Peyer's patch (tissue), 4 donors: ENCODE measurements around the gene TNFAIP1.
"Not testable (repeated sequence)": the region's sequence is repeated elsewhere in the genome, so short reads cannot be mapped to it uniquely, and the experiment has no call there.

Experiments
- CTCF ChIP-seq, 6 experiments: fragments of 450-650 bp in 4 of 6; fragments of 200-600 bp in 2 of 6; sonication (generic) in 1 of 6; IDR thresholded peaks; one replicate each; pipeline ENCODE4 v1.5.1; 2017 to 2019; ENCODE audit warnings: antibody characterized with exemption in 6 of 6, mild to moderate bottlenecking in 3 of 6, moderate library complexity in 1 of 6
- POLR2A ChIP-seq, 2 donors: fragments of 450-650 bp; IDR thresholded peaks; one replicate each; pipeline ENCODE4 v1.5.1; 2017; ENCODE audit warnings: antibody characterized with exemption in 2 of 2, mild to moderate bottlenecking in 2 of 2, moderate library complexity in 2 of 2

GRCh38 chr17:28292878-28293277 lies 42.7 kb upstream of the TNFAIP1 start:
- not testable (repeated sequence) for TF ChIP-seq CTCF, POLR2A (IDR thresholded peaks at IDR 0.05)
